Measurements from ENCODE around the gene ALX1.

Gene ALX1

GRCh38 chr12:85260896-85261295 lies 19.1 kb upstream of the ALX1 start:
- DNase-seq (ENCODE audit: low read depth, low spot score): no peak
- no peak overlapping the region for H3K4me3 ChIP-seq (ENCODE audit: low read depth, low read length)
- CTCF ChIA-PET: interaction anchor here (1.1 kb wide), 1 partner anchor 49 kb away, joined by 3 read pairs; no protein-coding TSS in a partner anchor
- POLR2A ChIA-PET: no interaction called here
- no peak for TF ChIP-seq CTCF (IDR thresholded peaks at IDR 0.05; ENCODE audit: insufficient read depth, low read length, missing control alignments)

- no peak for TF ChIP-seq CTCF (IDR thresholded peaks at IDR 0.05; ENCODE audit: insufficient read depth, low read length, missing control alignments)
- ChIA-PET POLR2A (no interaction called here), CTCF (no interaction called here)
- no peak for DNase-seq (ENCODE audit: low read depth, low spot score)
- H3K4me3 ChIP-seq (ENCODE audit: low read depth, low read length): no peak overlapping the region
These were observed 13.7 kb upstream of the ALX1 start for GRCh38 chr12:85266356-85266755.

- H3K4me3 ChIP-seq (ENCODE audit: low read depth, low read length): no peak overlapping the region
- CTCF ChIA-PET: no interaction called here
- POLR2A ChIA-PET: no interaction called here
- TF ChIP-seq CTCF (IDR thresholded peaks at IDR 0.05; ENCODE audit: insufficient read depth, low read length, missing control alignments): no peak
- no peak for DNase-seq (ENCODE audit: low read depth, low spot score)
These were observed 6.4 kb upstream of the ALX1 start for GRCh38 chr12:85273381-85274314.

- ChIA-PET POLR2A (no interaction called here), CTCF (no interaction called here)
- no peak for TF ChIP-seq CTCF (IDR thresholded peaks at IDR 0.05; ENCODE audit: insufficient read depth, low read length, missing control alignments)
- DNase-seq (ENCODE audit: low read depth, low spot score): no peak
- H3K4me3 ChIP-seq (ENCODE audit: low read depth, low read length): no peak overlapping the region
These were observed 5.7 kb upstream of the ALX1 start for GRCh38 chr12:85274315-85274651.

GRCh38 chr12:85275374-85275773 lies 4.6 kb upstream of the ALX1 start:
- ChIA-PET POLR2A (no interaction called here), CTCF (no interaction called here)
- TF ChIP-seq CTCF (IDR thresholded peaks at IDR 0.05; ENCODE audit: insufficient read depth, low read length, missing control alignments): no peak
- H3K4me3 ChIP-seq (ENCODE audit: low read depth, low read length): no peak overlapping the region
- DNase-seq (ENCODE audit: low read depth, low spot score): no peak

- ChIA-PET POLR2A (interaction anchor here (0.5 kb wide), 1 partner anchor 10 kb away, joined by 3 read pairs; no protein-coding TSS in a partner anchor), CTCF (no interaction called here)
- TF ChIP-seq CTCF (IDR thresholded peaks at IDR 0.05; ENCODE audit: insufficient read depth, low read length, missing control alignments): no peak
- H3K4me3 ChIP-seq (ENCODE audit: low read depth, low read length): no peak overlapping the region
- no peak for DNase-seq (ENCODE audit: low read depth, low spot score)
These were observed 2.8 kb upstream of the ALX1 start for GRCh38 chr12:85277191-85277590.

Data from AG04449 (cell line).